Brain pericyte (primary cell): Measurements from ENCODE around the gene ACOT8.
A peak's percentile ranks its signal among the peaks of the same experiment; 100 is the strongest.
"Not testable (repeated sequence)": the region's sequence is repeated elsewhere in the genome, so short reads cannot be mapped to it uniquely, and the experiment has no call there.

Experiments used
- DNase-seq: peaks from one replicate; pipeline ENCODE4 v3.0.0-alpha.2; 2012; ENCODE audit warnings: low read depth, low spot score

The ACOT8 gene

DNA sequence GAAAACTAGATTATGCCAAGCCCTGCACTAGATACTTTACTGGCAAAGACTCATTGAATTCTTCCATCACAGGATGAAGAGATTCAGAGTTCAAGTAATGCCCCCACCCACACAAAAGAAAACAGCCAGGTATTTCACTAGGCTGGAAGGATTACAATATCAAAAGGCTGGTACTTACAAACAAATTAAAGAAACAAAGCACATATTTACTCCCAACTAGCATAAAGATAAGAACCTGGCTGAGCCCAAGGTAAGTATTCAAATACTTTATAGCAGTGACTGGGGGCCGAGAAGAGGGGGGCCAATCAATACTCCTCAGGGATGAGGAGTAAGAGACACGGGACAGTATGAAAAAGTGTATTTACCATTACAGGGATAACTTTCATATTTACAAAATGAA is 3.7 kb downstream of the ACOT8 start:
- DNase-seq, result no peak

DNA sequence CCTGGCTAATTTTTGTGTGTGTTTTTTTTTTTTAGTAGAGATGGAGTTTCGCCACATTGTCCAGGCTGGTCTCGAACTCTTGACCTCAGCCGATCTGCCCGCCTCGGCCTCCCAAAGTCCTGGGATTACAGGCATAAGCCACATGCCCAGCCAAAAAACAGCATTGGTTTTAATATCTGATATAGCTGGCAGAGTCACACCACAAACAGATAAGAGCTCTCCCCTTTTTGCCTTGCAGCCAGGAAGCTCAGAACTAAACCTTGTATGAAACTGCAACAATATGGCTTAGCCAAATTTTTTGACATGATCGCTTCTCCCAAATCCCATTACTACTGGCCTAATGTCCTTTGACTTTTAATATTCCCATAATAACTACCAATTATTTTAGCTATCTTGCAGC is 4.9 kb downstream of the ACOT8 start:
- no peak for DNase-seq

DNA sequence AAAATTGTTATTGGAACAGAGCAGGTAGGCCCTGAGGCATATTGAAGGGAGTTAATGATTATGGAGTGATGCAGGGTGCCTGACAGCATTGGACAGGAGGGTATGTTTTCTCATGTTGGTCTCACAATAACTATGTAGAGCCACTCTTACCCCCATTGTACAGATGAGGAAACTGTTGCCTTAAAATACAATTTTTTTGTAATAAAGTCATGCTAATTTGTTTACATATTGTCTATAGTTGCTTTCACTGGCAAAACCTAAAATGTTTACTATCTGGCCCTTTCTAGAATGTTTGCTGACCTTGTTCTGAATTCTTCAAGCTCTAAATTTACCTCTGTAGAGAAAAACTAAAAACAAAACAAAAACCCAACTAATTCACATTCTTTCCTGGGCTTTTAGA is 5.7 kb downstream of the ACOT8 start:
- no peak for DNase-seq

DNA sequence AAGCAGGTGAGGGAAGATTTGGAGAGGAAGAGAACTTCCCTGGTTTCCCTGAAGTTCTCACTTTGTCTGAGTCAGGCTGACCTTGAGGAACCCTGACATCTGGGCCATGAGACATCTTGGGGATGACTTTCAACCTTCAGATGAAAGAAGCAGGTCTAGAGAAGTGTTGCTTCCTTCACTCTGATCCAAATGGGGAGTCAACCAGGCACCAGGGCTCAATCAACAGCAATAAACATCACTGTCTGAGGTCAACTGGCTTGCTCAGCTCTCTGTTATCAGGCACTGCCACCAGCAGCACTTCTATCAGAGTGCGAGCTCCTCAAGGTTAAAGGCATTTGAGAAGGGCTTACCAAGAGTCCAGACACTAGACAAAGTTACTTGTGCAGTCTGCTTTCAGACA is 6.3 kb downstream of the ACOT8 start:
- no peak for DNase-seq

DNA sequence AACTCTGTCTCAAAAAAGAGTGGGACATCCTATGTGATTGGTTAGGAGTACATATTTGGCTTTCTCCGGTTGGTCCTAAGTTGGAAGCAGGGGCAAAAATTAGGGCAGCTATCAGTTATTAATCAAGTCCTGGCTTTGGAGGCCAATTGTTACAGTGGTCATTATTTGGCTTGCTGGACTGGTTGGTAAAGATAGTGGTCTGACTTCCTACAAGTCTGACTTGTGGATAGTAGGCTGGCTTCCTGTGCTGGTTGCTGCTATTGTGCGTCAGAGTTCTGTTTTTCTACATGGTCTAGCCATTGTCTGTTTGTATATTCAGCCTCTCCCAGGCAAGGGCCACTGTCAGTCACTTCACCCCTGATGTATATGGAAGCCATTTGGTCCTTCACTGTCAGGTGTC is 7.0 kb downstream of the ACOT8 start:
- DNase-seq, result no peak

DNA sequence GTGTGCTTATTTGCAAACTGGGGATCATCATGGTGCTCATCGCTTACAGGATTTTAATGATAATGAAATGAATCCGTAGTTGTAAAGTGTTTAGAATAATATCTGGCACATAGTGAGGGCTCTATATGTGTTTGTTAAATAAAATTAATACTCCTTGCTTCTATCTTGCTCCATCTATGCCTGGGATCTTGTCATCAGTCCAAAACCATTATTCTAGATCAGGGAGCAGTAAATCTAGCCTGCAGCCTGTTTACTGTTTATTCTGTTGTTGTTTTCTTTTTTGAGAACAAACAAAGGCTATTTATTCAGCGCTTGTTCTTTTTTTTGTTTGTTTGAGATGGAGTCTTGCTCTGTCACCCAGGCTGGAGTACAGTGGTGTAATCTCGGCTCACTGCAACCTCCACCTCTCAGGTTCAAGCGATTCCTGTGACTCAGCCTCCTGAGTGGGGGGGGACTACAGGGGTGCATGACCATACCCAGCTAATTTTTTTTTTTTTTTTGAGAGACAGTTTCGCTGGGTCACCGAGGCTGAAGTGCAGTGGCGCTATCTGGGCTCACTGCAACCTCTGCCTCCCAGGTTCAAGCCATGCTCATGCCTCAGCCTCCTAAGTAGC is 8.1 kb downstream of the ACOT8 start:
- no peak for DNase-seq

DNA sequence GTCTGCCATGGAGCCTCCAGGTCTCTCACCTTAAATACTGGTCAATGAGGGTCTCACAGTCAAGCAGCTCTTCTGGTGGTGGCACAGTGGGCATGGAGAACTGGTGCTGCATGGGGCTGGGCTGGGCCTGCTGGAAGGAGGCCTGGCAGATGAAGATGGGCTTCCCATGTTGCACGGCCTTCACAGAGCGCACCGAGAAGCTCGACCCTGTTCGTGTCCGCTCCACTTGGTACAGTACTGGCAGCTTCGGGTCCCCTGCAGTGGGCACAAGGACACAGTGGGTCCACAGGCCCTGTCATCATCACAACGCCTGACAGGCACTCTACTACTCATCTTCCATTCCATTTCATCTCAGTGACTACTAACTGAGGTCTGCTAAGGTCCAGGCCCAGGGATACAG is 8.8 kb downstream of the ACOT8 start:
- DNase-seq, result no peak

DNA sequence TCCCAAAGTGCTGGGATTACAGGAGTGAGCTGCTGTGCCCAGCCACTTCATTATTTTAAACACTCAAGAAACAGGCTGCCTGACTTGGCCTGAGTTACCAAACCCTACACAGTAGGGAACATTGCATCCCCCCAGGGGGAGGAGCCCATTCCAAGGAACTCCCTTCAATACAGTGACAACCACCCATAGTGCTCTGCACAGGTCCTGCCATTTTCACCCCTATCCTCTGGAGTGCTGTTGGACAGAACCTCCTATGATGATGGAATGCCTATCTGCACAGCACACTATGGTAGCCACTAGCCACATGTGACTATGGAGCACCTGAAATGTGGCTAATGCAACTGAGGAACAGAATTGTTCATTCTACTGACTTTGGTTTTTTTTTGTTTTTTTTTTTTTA is 11.7 kb downstream of the ACOT8 start:
- no peak for DNase-seq

DNA sequence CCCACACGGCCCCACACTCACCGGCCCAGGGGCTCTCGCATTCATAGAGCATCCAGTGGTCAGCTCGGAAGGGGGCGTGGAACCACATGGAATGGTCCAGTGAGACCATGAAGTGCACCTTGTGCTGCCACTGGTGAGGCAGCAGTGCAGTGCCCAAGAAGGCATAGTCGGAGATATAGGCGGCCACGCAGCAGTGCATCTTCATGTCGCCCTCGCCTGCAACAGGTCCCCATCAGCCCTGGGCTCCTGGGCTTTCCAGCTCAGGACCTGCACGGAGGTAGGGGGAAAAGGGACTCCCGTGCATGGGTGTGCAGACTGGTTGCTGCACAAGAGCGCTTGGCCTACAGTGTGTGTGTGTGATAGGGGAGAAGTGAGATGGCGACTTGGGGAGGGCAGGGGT is 13.7 kb downstream of the ACOT8 start:
- DNase-seq, result no peak

DNA sequence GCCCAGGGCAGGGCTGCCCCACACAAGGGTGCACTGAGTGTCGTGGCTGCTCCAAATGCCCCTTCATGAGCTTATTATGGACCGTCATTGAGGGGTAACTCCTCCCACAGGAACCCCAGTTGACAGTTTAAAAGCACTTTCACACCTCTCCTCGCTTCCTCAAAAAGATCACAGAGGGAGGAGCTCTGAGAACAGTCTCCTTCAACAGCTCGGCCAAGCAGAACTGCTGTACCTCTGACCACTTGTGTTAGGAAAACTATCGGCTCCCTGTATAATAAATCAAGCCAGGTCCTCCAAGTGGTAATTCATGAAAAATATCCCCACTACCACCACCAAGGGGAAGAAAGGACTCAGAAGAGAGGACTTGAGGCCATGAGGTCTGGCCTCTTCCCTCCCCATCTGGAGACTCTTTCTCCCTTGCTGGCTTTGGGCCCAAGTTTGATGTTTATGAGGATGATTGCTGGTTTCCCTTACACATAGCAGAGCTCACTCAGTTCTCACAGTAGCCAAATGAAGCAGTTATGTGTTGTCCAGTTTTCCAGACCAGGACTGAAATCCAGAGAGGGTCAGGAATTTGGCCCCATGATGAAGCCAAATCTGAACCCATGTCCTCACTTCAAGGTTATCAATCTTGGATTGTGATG is 14.9 kb downstream of the ACOT8 start:
- DNase-seq, result no peak

DNA sequence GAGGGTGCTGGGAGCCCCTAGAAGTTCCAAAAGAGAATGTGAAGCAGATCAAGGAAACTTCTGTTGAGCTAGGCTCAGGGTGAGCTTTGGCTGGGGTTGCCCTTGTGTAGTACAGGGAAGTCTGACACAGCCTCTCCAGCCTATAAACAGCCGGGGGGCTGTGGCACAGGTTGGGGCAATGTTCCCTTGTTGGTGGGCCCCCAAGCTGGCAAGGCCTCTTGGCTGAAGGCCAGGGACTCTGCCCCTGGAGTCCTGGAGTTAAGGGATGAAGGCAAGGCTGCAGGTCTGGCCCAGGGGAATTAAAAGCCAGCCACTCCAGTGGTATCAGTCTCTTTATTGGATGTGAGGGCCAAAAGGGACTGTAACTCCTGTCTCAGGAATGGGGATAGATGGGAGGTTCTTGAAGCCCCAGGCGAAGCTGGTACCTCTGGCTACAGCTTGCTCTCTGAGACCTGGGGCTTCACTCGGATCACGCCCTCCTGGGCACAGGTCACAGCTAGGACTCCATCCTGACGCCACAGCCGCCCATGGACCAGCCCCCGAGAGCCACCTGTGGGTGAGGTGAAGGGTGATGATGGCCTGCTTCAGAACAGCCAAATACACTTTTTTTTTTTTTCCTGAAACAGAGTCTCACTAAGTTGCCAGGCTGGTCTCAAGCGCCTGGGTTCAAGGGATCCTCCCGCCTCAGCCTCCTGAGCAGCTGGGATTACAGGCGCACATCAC is 15.6 kb downstream of the ACOT8 start:
- DNase-seq, result no peak

DNA sequence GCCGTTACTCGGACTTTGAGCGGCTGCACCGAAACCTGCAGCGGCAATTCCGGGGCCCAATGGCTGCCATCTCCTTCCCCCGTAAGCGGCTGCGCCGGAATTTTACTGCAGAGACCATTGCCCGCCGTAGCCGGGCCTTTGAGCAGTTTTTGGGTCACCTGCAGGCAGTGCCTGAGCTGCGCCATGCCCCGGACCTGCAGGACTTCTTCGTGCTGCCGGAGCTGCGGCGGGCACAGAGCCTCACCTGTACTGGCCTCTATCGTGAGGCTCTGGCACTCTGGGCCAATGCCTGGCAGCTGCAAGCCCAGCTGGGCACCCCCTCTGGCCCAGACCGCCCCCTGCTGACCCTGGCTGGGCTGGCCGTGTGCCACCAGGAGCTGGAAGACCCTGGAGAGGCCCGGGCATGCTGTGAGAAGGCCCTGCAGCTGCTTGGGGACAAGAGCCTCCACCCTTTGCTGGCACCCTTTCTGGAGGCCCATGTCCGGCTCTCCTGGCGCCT is 16.4 kb downstream of the ACOT8 start:
- no peak for DNase-seq

DNA sequence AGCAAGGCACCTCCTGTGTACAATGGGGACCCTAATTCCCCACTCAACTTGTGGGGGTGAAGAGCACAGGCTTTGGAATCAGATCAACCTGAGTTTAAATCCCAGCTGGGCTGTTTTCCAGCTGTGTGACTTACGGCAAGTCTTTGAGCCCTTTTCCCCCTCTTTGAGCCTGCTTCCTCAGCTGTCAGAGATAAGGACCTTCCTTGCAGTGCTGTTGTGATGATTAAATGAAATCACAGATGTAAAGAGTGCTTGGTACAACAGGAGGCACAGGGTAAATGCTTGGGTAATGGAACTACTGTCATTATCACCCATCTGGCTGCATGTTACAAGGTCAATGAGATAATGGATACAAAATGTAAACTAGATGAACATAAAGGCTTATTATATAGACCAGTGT is 20.4 kb downstream of the ACOT8 start:
- DNase-seq, result no peak

DNA sequence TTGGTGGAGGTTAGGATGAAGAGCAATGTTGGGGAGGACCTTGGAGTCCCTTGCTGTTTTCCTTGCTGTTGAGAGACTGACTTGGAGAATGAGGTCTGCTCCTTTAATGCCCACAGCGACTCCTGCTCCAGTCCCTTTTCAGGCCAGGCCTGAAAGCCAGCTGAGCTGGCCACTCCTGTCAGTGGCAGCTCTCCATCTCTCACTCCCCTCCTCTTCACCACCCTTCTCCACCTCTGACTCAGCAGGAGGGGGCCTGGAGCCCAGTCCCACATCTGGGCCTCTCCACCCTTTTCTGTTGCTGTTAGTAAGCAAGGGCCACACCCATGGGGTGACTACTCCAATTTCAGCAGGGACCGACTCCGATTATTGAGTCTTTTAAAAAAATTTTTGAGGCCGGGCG is 21.4 kb downstream of the ACOT8 start:
- DNase-seq, result no peak

DNA sequence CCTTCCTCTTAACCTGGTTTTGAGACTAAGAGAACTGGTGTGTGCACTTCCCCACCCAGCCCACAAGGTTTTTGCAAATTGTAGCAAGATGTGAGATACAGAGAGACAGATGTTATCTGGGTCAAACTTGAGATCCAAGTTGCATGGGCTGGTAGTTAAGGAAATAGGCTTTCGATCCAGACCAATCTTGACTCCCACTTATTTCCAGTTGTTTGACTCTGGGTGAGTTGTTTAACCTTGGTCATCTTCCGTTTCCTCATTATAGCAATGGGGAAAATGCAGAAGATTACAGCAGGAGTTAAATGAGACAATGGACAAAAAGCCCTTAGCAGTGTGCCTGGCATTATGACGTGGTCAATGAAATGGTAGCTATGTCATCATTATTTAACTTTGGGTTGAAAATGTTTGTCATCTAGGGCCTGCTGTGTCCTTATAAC is 21.8 kb downstream of the ACOT8 start:
- DNase-seq, result no peak

DNA sequence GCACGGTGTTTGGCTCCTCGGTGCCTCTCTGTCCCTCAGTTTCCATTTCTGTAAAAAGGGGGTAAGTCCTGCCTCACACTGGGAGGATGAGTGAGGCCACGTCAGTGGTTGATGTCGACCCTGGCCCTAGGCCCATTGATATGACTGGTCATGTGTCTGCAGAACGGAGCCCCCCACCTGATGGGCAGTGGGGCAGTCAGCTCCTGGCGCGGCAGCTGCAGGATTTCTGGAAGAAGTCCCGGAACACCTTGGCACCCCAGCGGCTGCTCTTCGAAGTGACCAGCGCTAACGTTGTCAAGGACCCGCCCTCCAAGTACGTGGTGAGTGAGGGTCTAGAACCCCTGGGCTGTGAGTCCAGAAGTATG is 22.4 kb downstream of the ACOT8 start:
- DNase-seq, result no peak

DNA sequence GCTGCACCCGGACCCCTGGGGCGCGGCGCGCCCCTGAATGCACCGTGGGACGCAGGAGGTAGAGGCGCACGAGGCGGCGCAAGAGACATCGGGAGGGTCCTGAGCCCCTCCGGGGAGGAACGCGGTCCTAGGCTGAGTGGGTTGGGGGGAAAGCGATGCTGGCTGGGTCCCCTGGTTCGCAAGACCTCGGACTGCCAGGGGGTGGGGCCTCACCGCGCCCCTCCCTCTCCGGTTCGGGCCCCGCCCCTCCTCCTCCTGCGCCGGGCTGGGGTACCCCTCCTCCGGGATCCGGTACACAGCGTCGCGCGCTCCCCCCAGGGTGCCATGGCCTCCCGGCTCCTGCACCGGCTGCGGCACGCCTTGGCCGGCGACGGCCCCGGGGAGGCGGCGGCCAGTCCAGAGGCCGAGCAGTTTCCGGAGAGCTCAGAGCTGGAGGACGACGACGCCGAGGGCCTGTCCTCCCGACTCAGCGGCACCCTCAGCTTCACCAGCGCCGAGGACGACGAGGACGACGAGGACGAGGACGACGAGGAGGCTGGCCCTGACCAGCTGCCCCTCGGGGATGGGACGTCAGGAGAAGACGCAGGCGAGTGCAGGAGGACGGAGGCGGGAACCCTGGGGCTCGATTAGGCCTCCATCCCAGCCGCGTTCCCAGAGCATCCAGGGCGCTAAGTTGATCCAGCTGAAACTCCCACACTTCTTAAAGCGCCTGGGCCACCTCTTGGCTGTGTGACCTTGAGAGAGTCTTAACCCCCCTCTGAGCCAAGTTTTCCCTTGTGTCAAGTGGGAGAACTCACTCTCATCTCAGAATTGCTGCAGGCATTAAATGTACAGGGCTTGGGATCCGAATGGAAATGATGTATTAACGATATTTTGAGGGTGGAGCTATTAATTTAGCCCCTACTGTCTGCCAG is 23.1 kb downstream of the ACOT8 start:
- DNase-seq, result peak; percentile 34

DNA sequence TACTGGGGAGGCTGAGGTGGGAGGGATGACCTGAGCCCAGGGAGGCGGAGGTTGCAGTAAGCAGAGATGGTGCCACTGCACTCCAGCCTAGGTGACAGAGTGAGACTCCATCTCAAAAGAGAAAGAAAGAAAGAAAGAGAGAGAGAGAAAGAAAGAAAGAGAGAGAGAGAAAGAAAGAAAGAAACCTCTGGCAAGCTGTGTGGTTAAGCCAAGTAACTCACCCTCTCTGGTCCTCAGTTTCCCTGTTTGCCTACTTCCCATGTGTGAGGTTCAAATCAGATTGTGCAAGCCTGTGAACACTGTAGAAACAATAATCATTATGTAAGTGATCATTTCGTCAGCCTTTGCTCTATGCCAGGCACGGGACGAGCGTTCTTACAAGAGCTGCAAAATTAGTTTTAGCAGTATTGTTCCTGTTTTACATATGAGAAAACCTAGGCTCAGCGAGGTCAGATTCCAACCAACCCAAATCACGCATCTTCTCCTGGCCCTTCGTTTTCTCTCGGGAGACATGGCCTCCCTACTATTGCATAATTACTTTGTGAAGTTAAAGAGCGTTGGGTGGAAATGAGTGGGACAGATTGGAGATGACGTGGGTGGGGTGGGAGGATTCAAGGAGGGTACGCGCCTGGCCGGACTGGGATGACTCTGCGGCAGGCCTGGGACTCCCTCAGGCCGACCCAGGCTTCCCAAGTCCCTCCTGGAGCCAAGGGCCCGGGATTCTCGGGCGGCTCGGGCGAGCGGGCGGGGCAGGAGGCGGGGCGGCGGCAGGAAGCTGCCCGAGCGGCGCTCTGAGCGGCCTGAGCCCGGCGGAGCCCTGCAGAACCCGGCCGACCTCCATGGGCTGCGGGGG is 23.9 kb downstream of the ACOT8 start, which contains the start of gene SNX21:
SNX21 (plus strand) TSS at position 770 of the 853 bp plus-strand sequence. CDS start 121 bp downstream, outside the sequence.
- DNase-seq, result peak; percentile 53

DNA sequence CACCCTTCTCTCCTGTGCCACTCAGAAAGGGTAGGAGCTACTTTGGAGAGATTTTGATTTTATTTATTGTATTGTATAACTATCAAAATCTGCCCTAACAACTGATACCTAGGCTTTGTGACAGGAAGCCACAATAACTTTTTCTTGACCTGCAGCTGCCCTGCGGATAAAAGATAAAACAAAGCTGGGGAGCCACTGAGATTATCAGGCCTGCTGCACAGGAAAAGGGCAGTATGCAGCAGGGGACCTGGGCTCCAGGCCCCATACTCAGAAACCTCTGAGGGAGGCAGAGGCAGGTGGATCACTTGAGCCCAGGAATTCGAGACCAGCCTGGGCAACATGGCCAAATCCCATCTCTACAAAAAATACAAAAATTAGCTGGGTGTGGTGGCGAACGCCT is 24.6 kb downstream of the ACOT8 start:
- no peak for DNase-seq

DNA sequence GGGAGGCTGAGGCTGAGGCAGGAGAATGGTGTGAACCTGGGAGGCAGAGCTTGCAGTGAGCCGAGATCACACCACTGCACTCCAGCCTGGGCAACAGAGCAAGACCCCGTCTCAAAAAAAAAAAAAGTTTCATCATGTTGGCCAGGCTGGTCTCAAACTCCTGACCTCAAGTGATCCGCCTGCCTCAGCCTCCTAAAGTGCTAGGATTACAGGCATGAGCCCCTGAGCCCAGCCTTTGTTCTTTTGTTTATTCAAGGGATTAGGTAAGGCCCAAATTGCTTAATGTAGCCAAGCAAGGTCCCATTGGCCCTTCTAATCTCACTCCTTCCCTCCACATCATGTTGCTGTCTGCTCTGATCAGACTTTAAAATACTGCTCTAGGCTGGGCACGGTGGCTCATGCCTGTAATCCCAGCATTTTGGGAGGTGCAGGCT is 27.5 kb downstream of the ACOT8 start:
- DNase-seq, result not testable (repeated sequence)

DNA sequence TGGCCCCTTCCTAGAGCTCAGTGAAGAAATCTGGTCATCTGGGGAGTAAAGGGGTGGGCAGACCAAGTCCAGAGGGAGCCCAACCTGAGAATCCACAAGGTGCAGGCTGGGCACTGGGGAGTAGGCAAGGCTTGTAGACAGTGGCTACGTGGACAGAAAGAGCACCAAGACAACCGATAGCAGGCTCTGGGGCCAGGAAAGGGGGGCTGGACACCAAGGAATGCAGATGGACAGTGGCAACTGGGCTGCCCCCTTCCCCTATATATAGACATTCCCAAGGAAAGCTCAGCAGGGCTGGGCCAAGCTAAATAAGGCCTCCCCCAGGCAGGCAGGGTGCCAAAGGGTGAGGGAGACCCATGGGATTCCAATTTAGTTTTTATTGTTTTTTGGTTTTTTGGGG is 28.6 kb downstream of the ACOT8 start:
- no peak for DNase-seq
